ENCODE data around the gene CNP.

GRCh38 chr17:42002792-42003301, 36.3 kb downstream of the CNP start:
- TF ChIP-seq POLR2A (IDR thresholded peaks at IDR 0.05; ENCODE audit: extremely low read depth, insufficient read length) (no peak), CTCF (IDR thresholded peaks at IDR 0.05; ENCODE audit: low read depth, low read length) (no peak), MAX (IDR thresholded peaks at IDR 0.05; ENCODE audit: low read depth, low read length) (no peak), MYC (IDR thresholded peaks at IDR 0.05; ENCODE audit: low read depth, low read length) (no peak)
